ENCODE measurements around the gene ATP6V1E1.
"Not testable (repeated sequence)": the region's sequence is repeated elsewhere in the genome, so short reads cannot be mapped to it uniquely, and the experiment has no call there.

GRCh38 chr22:17671521-17672092 is 43.1 kb upstream of the ATP6V1E1 start:
- TF ChIP-seq YY1 (IDR thresholded peaks at IDR 0.05; ENCODE audit: insufficient read depth, insufficient read length); SUZ12 (IDR thresholded peaks at IDR 0.05; ENCODE audit: extremely low read depth, insufficient read depth, insufficient read length); ZNF274 (IDR thresholded peaks at IDR 0.05; ENCODE audit: low read depth, low read length): not testable (repeated sequence)
